DND-41 (cell line): ENCODE measurements around the gene PDCL2.

Experiments
- ATAC-seq: fragments of 200-7000 bp; cut with Tn5 transposase; 3 replicates; pipeline ENCODE4 v1.9.1; 2021; ENCODE audit warnings: low read depth; ENCODE audit not compliant: insufficient read depth
- DNase-seq: peaks from one replicate; pipeline ENCODE4 v3.0.0-alpha.2; 2020
- H2AFZ ChIP-seq: 2 replicates; pipeline ENCODE4 v1.6.0; 2012; ENCODE audit warnings: low read depth, low read length
- H3K27ac ChIP-seq: 2 replicates; pipeline ENCODE4 v1.5.1; 2012; ENCODE audit warnings: low read length, inconsistent platforms
- H3K27me3 ChIP-seq: fragments of 200-600 bp; sonication (generic); 2 replicates; pipeline ENCODE4 v1.6.0; 2012; ENCODE audit warnings: low read length, mild to moderate bottlenecking, inconsistent platforms; ENCODE audit not compliant: insufficient read depth, poor library complexity
- H3K36me3 ChIP-seq: 2 replicates; pipeline ENCODE4 v1.5.1; 2012; ENCODE audit warnings: low read length, inconsistent platforms; ENCODE audit not compliant: insufficient read depth
- H3K4me1 ChIP-seq: 2 replicates; pipeline ENCODE4 v1.5.1; 2012; ENCODE audit warnings: mild to moderate bottlenecking, low read length; ENCODE audit not compliant: insufficient read depth
- H3K4me2 ChIP-seq: 2 replicates; pipeline ENCODE4 v1.6.0; 2012; ENCODE audit warnings: mild to moderate bottlenecking, moderate library complexity, low read length, inconsistent platforms; ENCODE audit not compliant: insufficient read depth
- H3K4me3 ChIP-seq, 2 experiments: fragments of 200-600 bp in 1 of 2; shearing (Covaris generic) in 1 of 2; 2 replicates each; pipeline ENCODE4 v1.5.1; 2012 to 2016; ENCODE audit warnings: inconsistent platforms in 2 of 2, low read length in 2 of 2, mild to moderate bottlenecking in 2 of 2, low read depth in 1 of 2, moderate library complexity in 1 of 2
- H3K79me2 ChIP-seq: 2 replicates; pipeline ENCODE4 v1.6.0; 2012; ENCODE audit warnings: low read length, inconsistent platforms; ENCODE audit not compliant: insufficient read depth
- H3K9ac ChIP-seq: 2 replicates; pipeline ENCODE4 v1.6.0; 2012; ENCODE audit warnings: low read depth, mild to moderate bottlenecking, inconsistent platforms, low read length, moderate library complexity
- H3K9me3 ChIP-seq: 2 replicates; pipeline ENCODE4 v1.5.1; 2012; ENCODE audit warnings: low read length, moderate library complexity, mild to moderate bottlenecking, inconsistent platforms; ENCODE audit not compliant: insufficient read depth, severe bottlenecking
- H4K20me1 ChIP-seq: 2 replicates; pipeline ENCODE4 v1.6.0; 2012; ENCODE audit warnings: low read length; ENCODE audit not compliant: insufficient read depth
- CTCF ChIP-seq: IDR thresholded peaks from 2 replicates; pipeline ENCODE4 v1.5.1; 2012; ENCODE audit warnings: borderline replicate concordance, low read length, moderate library complexity, mild to moderate bottlenecking; ENCODE audit not compliant: poor library complexity, severe bottlenecking; ENCODE audit errors: extremely low read depth
- EZH2 ChIP-seq: IDR thresholded peaks from 3 replicates; pipeline ENCODE4 v1.6.1; 2012; ENCODE audit warnings: borderline replicate concordance, low read depth, mild to moderate bottlenecking, moderate library complexity, low read length, inconsistent platforms; ENCODE audit not compliant: severe bottlenecking

PDCL2 gene

GRCh38 chr4:55512922-55513571 is 79.0 kb downstream of the PDCL2 start:
- no peak overlapping the region for H2AFZ ChIP-seq
- H3K4me3 ChIP-seq: no peak overlapping the region
- peaks cover 6% of the 10 kb centered on the region; the same call in 1 of the 2 replicates for H3K4me1 ChIP-seq
- H3K4me2 ChIP-seq: no peak overlapping the region
- no peak for TF ChIP-seq EZH2
- no peak for TF ChIP-seq CTCF
- no peaks in the 10 kb centered on the region for H3K9me3 ChIP-seq
- H3K27ac ChIP-seq: no peak overlapping the region
- DNase-seq (no peak), ATAC-seq (no peak)
- H3K27me3 ChIP-seq: no peaks in the 10 kb centered on the region
- no peaks in the 10 kb centered on the region for H4K20me1 ChIP-seq
- peaks cover 5% of the 10 kb centered on the region; the same call in 1 of the 2 replicates for H3K36me3 ChIP-seq
- 0 out of 2 replicates have a peak, but pooled peaks cover 3% of the 10 kb centered on the region for H3K79me2 ChIP-seq
- no peak overlapping the region for H3K9ac ChIP-seq

- Histone ChIP-seq H3K27ac (no peak overlapping the region), H3K9me3 (no peaks in the 10 kb centered on the region), H3K4me2 (no peak overlapping the region), H3K79me2 (no peaks in the 10 kb centered on the region), H3K27me3 (no peaks in the 10 kb centered on the region), H2AFZ (no peak overlapping the region), H3K36me3 (peaks cover 11% of the 10 kb centered on the region; the same call in 1 of the 2 replicates), H4K20me1 (no peaks in the 10 kb centered on the region), H3K4me3 (no peak overlapping the region), H3K9ac (no peak overlapping the region), H3K4me1 (peaks cover 6% of the 10 kb centered on the region; the same call in 1 of the 2 replicates)
- DNase-seq (no peak), ATAC-seq (no peak)
- TF ChIP-seq CTCF: no peak
- TF ChIP-seq EZH2: no peak
Observed at GRCh38 chr4:55512077-55512476, 80.0 kb downstream of the PDCL2 start.

GRCh38 chr4:55510685-55511084 is 81.4 kb downstream of the PDCL2 start:
- no peak overlapping the region for H2AFZ ChIP-seq
- no peak overlapping the region for H3K27ac ChIP-seq
- H3K9me3 ChIP-seq: no peaks in the 10 kb centered on the region
- peaks cover 6% of the 10 kb centered on the region; the same call in 1 of the 2 replicates for H3K4me1 ChIP-seq
- no peak overlapping the region for H3K9ac ChIP-seq
- no peak overlapping the region for H3K4me2 ChIP-seq
- TF ChIP-seq CTCF: no peak
- TF ChIP-seq EZH2: no peak
- H4K20me1 ChIP-seq: no peaks in the 10 kb centered on the region
- H3K79me2 ChIP-seq: no peaks in the 10 kb centered on the region
- H3K27me3 ChIP-seq: no peaks in the 10 kb centered on the region
- H3K36me3 ChIP-seq: peaks cover 14% of the 10 kb centered on the region; the same call in 1 of the 2 replicates
- ATAC-seq: no peak
- no peak for DNase-seq
- H3K4me3 ChIP-seq: no peak overlapping the region

- H3K4me3 ChIP-seq: no peak overlapping the region
- no peak overlapping the region for H3K9ac ChIP-seq
- H3K27ac ChIP-seq: no peak overlapping the region
- H3K79me2 ChIP-seq: no peaks in the 10 kb centered on the region
- TF ChIP-seq CTCF: no peak
- TF ChIP-seq EZH2: no peak
- no peaks in the 10 kb centered on the region for H3K27me3 ChIP-seq
- no peak overlapping the region for H3K4me2 ChIP-seq
- peaks cover 14% of the 10 kb centered on the region; the same call in 1 of the 2 replicates for H3K36me3 ChIP-seq
- no peaks in the 10 kb centered on the region for H4K20me1 ChIP-seq
- peaks cover 6% of the 10 kb centered on the region; the same call in 1 of the 2 replicates for H3K4me1 ChIP-seq
- DNase-seq (no peak), ATAC-seq (no peak)
- no peaks in the 10 kb centered on the region for H3K9me3 ChIP-seq
- H2AFZ ChIP-seq: no peak overlapping the region
Observed at GRCh38 chr4:55509266-55509665, 82.8 kb downstream of the PDCL2 start.
